Liver (tissue), 9 donors: Measurements from ENCODE around the gene C10orf67. TPM values are rescaled to one million over a fixed set of nuclear protein-coding genes. Genes with fewer than 3 reads are reported as not detected.

ENCODE experiments used
- DNase-seq: peaks from one replicate; pipeline ENCODE4 v3.0.0-alpha.2; 2017; ENCODE audit warnings: low spot score
- H3K27ac ChIP-seq, 2 donors: one replicate each; pipeline ENCODE4 v1.7.0; 2013; ENCODE audit warnings: inconsistent platforms in 2 of 2, low read length in 2 of 2, control low read depth in 1 of 2, low read depth in 1 of 2, mild to moderate bottlenecking in 1 of 2
- H3K27me3 ChIP-seq, 4 donors: one replicate each; pipeline versions ENCODE4 v1.6.1 to v1.7.0; 2013; ENCODE audit warnings: low read length in 3 of 4, inconsistent platforms in 1 of 4, mild to moderate bottlenecking in 1 of 4, moderate library complexity in 1 of 4; ENCODE audit not compliant: control insufficient read depth in 4 of 4, insufficient read depth in 4 of 4
- H3K36me3 ChIP-seq, 4 donors: one replicate each; pipeline versions ENCODE4 v1.6.1 to v1.7.0; 2013; ENCODE audit warnings: low read length in 3 of 4, mild to moderate bottlenecking in 3 of 4, low read depth in 1 of 4, moderate library complexity in 1 of 4; ENCODE audit not compliant: control insufficient read depth in 4 of 4, insufficient read depth in 3 of 4
- H3K4me1 ChIP-seq, 4 donors: one replicate each; pipeline versions ENCODE4 v1.6.1 to v1.7.0; 2013; ENCODE audit warnings: low read length in 3 of 4, mild to moderate bottlenecking in 3 of 4, moderate library complexity in 1 of 4; ENCODE audit not compliant: control insufficient read depth in 4 of 4, insufficient read depth in 4 of 4
- H3K4me3 ChIP-seq, 3 donors: one replicate each; pipeline versions ENCODE4 v1.6.1 to v1.7.0; 2013; ENCODE audit warnings: low read length in 3 of 3, control low read depth in 1 of 3, low read depth in 1 of 3, mild to moderate bottlenecking in 1 of 3
- H3K9ac ChIP-seq, 2 donors: one replicate each; pipeline ENCODE4 v1.7.0; 2013; ENCODE audit warnings: low read length in 2 of 2, mild to moderate bottlenecking in 2 of 2, moderate library complexity in 2 of 2, control low read depth in 1 of 2, low read depth in 1 of 2
- H3K9me3 ChIP-seq, 4 donors: one replicate each; pipeline versions ENCODE4 v1.6.1 to v1.7.0; 2013; ENCODE audit warnings: low read length in 3 of 4; ENCODE audit not compliant: control insufficient read depth in 4 of 4
- FOXA1 ChIP-seq: IDR thresholded peaks from 2 replicates; pipeline ENCODE4 v1.6.1; 2016; ENCODE audit warnings: antibody characterized with exemption
- FOXA2 ChIP-seq: IDR thresholded peaks from 2 replicates; pipeline ENCODE4 v1.6.1; 2016; ENCODE audit warnings: antibody characterized with exemption
- GABPA ChIP-seq, 2 donors: IDR thresholded peaks in 1 of 2; conservative IDR thresholded peaks in 1 of 2; 2 replicates each; pipeline ENCODE4 v1.6.1; 2016; ENCODE audit warnings: antibody characterized with exemption in 2 of 2, mild to moderate bottlenecking in 1 of 2, moderate library complexity in 1 of 2
- HNF4G ChIP-seq: IDR thresholded peaks from 2 replicates; pipeline ENCODE4 v1.6.1; 2016; ENCODE audit warnings: antibody characterized with exemption
- JUND ChIP-seq, 2 donors: IDR thresholded peaks; 2 replicates each; pipeline ENCODE4 v1.6.1; 2016; ENCODE audit warnings: antibody characterized with exemption in 2 of 2
- NR2F2 ChIP-seq: IDR thresholded peaks from 2 replicates; pipeline ENCODE4 v1.6.1; 2016; ENCODE audit warnings: antibody characterized with exemption
- RAD21 ChIP-seq, 2 donors: IDR thresholded peaks; 2 replicates each; pipeline ENCODE4 v1.6.1; 2016; ENCODE audit warnings: antibody characterized with exemption in 2 of 2, mild to moderate bottlenecking in 2 of 2
- RXRA ChIP-seq, 2 donors: IDR thresholded peaks; 2 replicates each; pipeline ENCODE4 v1.6.1; 2017 to 2018; ENCODE audit warnings: antibody characterized with exemption in 2 of 2, mild to moderate bottlenecking in 1 of 2
- SP1 ChIP-seq: IDR thresholded peaks from 2 replicates; pipeline ENCODE4 v1.6.1; 2018; ENCODE audit warnings: antibody characterized with exemption, mild to moderate bottlenecking
- YY1 ChIP-seq: IDR thresholded peaks from 2 replicates; pipeline ENCODE4 v1.6.1; 2016; ENCODE audit warnings: antibody characterized with exemption, mild to moderate bottlenecking
- WGBS: extraction: QIAGEN DNeasy Blood & Tissue Kit; methylation state at CpG from one replicate; pipeline ENCODE4 v1.1.7; 2013; 5-methylcytosine and 5-hydroxymethylcytosine counted together
- polyA plus RNA-seq, 2 donors: library from polyadenylated mRNA; stranded (reverse) in 1 of 2; unstranded in 1 of 2; fragments of 200-250 nt in 1 of 2; fragments of >200 nt in 1 of 2; fragmentation: Nextera tagmentation in 1 of 2; extraction: Ambion mirVana in 1 of 2; gene quantifications; one replicate each; pipeline versions ENCODE4 v1.2.1 to v1.2.3, GENCODE V29; 2013 to 2015
- total RNA-seq, 2 donors: library from RNA; depleted of rRNA; stranded (reverse); fragments of >200 nt; gene quantifications; one replicate each; pipeline ENCODE4 v1.2.3, GENCODE V29; 2014
- TF ChIP-seq, protein P1 (sequence below): fragments of 150-350 bp; IDR thresholded peaks from 2 replicates; pipeline ENCODE4 v1.5.1; 2017; ENCODE audit warnings: improper control_type of control experiment, low read depth, low read length; ENCODE audit not compliant: missing input control
- TF ChIP-seq, protein P2 (sequence below): IDR thresholded peaks from 2 replicates; pipeline ENCODE4 v1.6.1; 2016; ENCODE audit warnings: antibody characterized with exemption
- TF ChIP-seq, protein P3 (sequence below): IDR thresholded peaks from 2 replicates; pipeline ENCODE4 v1.6.1; 2016; ENCODE audit warnings: antibody characterized with exemption
- TF ChIP-seq, protein P4 (sequence below): IDR thresholded peaks from 2 replicates; pipeline ENCODE4 v1.6.1; 2016; ENCODE audit warnings: antibody characterized with exemption
- donor health status: healthy.
- donor health status: healthy.
- donor health status: healthy.
- donor health status: healthy.
- donor health status: healthy.

C10orf67 gene
- total and polyA plus RNA-seq, 4 donors = 0.02 TPM; not detected in 3

DNA sequence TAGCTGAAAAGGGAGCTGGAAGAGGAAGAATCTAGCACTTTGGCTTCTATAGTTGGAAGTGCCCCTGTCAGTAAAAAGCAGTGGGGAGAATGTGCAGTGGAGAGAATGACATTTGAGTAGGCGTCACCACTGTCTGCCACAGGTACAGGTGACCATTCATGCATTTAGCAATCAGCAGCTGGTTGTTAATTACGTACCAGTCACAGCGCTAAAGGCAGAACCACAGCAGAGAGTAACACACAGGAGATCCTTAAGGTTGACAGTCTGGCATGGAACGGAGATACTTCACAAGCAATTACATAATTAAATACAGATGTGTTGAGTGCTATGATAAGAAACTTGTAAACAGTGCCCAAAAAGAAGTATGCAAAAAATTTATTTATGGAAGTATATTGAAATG, 24.8 kb downstream of the C10orf67 start:
- H3K4me3 ChIP-seq = no peak overlapping the region
- DNase-seq = no peak
- H3K27me3 ChIP-seq = no peaks in the 10 kb centered on the region
- H3K36me3 ChIP-seq = no peaks in the 10 kb centered on the region
- H3K27ac ChIP-seq = no peak overlapping the region
- H3K9ac ChIP-seq = no peak overlapping the region
- TF ChIP-seq JUND (IDR thresholded peaks at IDR 0.05) = no peak
- TF ChIP-seq, protein P1, sequence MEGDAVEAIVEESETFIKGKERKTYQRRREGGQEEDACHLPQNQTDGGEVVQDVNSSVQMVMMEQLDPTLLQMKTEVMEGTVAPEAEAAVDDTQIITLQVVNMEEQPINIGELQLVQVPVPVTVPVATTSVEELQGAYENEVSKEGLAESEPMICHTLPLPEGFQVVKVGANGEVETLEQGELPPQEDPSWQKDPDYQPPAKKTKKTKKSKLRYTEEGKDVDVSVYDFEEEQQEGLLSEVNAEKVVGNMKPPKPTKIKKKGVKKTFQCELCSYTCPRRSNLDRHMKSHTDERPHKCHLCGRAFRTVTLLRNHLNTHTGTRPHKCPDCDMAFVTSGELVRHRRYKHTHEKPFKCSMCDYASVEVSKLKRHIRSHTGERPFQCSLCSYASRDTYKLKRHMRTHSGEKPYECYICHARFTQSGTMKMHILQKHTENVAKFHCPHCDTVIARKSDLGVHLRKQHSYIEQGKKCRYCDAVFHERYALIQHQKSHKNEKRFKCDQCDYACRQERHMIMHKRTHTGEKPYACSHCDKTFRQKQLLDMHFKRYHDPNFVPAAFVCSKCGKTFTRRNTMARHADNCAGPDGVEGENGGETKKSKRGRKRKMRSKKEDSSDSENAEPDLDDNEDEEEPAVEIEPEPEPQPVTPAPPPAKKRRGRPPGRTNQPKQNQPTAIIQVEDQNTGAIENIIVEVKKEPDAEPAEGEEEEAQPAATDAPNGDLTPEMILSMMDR = no peak
- no peak for TF ChIP-seq RAD21 (IDR thresholded peaks at IDR 0.05)
- TF ChIP-seq YY1 = no peak
- TF ChIP-seq SP1 = no peak
- TF ChIP-seq, protein P2, sequence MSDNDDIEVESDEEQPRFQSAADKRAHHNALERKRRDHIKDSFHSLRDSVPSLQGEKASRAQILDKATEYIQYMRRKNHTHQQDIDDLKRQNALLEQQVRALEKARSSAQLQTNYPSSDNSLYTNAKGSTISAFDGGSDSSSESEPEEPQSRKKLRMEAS = no peak
- no peak for TF ChIP-seq FOXA2
- no peak for TF ChIP-seq HNF4G
- TF ChIP-seq RXRA (IDR thresholded peaks at IDR 0.05) = no peak
- no peak for TF ChIP-seq FOXA1
- no peak for TF ChIP-seq NR2F2
- TF ChIP-seq, protein P3, sequence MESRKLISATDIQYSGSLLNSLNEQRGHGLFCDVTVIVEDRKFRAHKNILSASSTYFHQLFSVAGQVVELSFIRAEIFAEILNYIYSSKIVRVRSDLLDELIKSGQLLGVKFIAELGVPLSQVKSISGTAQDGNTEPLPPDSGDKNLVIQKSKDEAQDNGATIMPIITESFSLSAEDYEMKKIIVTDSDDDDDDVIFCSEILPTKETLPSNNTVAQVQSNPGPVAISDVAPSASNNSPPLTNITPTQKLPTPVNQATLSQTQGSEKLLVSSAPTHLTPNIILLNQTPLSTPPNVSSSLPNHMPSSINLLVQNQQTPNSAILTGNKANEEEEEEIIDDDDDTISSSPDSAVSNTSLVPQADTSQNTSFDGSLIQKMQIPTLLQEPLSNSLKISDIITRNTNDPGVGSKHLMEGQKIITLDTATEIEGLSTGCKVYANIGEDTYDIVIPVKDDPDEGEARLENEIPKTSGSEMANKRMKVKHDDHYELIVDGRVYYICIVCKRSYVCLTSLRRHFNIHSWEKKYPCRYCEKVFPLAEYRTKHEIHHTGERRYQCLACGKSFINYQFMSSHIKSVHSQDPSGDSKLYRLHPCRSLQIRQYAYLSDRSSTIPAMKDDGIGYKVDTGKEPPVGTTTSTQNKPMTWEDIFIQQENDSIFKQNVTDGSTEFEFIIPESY = no peak
- no peaks in the 10 kb centered on the region for H3K9me3 ChIP-seq
- H3K4me1 ChIP-seq = peaks cover 0 to 8% (median 3%) of the 10 kb centered on the region in 4 donors
- 93% methylated on average over 4 of the region's 4 CpGs for WGBS

DNA sequence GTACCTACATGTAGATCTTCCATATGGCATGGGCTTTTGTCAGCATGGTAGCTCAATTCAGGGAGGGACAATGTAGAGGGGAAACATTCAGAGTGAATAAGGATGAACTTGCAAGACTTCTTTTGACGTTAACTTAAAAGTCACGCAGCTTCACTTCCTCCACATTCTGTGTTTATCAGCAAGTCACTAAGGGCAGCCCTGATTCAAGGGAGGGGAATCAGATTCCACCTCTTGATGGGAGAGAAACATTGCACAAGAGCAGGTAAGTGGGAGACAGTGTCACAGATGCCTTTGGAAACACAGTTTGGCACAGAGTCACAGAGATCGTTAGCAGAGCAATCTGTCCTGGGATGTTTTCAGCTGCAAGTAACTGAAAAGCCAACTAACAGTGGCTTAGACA, 26.2 kb downstream of the C10orf67 start:
- Histone ChIP-seq H3K9ac (no peak overlapping the region), H3K27ac (no peak overlapping the region)
- WGBS = 65% methylated on average over 3 of the region's 3 CpGs

More for the DNA sequence above, 26.2 kb downstream of the C10orf67 start:
- TF ChIP-seq JUND (IDR thresholded peaks at IDR 0.05) (no peak), GABPA (IDR thresholded peaks at IDR 0.05 in 1 of 2, conservative IDR thresholded peaks at IDR 0.05 in 1 of 2) (no peak), RAD21 (IDR thresholded peaks at IDR 0.05) (no peak), FOXA1 (no peak), NR2F2 (no peak), SP1 (no peak), YY1 (no peak)
- TF ChIP-seq, protein P2 = no peak
- TF ChIP-seq, protein P4, sequence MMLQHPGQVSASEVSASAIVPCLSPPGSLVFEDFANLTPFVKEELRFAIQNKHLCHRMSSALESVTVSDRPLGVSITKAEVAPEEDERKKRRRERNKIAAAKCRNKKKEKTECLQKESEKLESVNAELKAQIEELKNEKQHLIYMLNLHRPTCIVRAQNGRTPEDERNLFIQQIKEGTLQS = no peak
- TF ChIP-seq, protein P1 = no peak
- DNase-seq = no peak
- peaks cover 0 to 8% (median 3%) of the 10 kb centered on the region in 4 donors for H3K4me1 ChIP-seq
- no peaks in the 10 kb centered on the region for H3K27me3 ChIP-seq
- H3K4me3 ChIP-seq = no peak overlapping the region
- H3K9me3 ChIP-seq = no peaks in the 10 kb centered on the region
- H3K36me3 ChIP-seq = no peaks in the 10 kb centered on the region
